T1000 (cell line): ENCODE results near the gene CATSPERD.
"Not testable (repeated sequence)": the region's sequence is repeated elsewhere in the genome, so short reads cannot be mapped to it uniquely, and the experiment has no call there.

Experiments
- DNase-seq: peaks from one replicate; lab custom pipeline; 2025; ENCODE audit warnings: mixed read lengths; lab: John Stamatoyannopoulos, UW

Gene CATSPERD

GRCh38 chr19:5698635-5699422, 21.6 kb upstream of the CATSPERD start:
- no peak for DNase-seq

DNA sequence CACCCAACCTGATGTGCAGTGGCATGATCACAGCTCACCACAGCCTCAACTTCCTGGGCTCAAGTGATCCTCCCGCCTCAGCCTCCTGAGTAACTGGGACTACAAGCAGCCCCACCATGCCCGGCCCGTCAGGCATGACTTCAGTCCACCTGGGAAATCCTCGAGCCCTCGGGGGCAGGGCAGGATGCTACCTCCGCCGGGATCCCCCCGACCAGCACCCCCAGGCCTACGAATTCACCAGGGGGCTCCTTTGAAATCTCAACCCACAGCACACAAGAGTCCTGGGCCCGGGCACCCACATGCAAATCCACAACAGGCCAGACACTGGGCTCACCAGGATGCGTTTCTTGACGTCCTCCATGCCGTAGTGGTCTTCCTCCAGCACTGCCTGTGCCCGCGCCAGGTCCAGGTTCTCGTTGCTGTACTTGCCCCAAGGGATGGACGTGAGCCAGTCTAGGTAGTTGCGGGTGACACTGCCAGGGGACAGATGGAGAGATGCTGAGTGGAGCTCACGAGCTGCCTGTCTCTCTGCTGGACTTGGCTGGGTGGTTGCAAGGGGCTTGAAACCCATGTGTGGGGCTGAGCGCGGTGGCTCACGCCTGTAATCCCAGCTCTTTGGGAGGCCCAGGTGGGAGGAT, 19.9 kb upstream of the CATSPERD start:
- DNase-seq = no peak

- DNase-seq = not testable (repeated sequence)
Observed at GRCh38 chr19:5702053-5702410, 18.4 kb upstream of the CATSPERD start.

- no peak for DNase-seq
Observed at GRCh38 chr19:5703819-5704818, 16.3 kb upstream of the CATSPERD start.

DNA sequence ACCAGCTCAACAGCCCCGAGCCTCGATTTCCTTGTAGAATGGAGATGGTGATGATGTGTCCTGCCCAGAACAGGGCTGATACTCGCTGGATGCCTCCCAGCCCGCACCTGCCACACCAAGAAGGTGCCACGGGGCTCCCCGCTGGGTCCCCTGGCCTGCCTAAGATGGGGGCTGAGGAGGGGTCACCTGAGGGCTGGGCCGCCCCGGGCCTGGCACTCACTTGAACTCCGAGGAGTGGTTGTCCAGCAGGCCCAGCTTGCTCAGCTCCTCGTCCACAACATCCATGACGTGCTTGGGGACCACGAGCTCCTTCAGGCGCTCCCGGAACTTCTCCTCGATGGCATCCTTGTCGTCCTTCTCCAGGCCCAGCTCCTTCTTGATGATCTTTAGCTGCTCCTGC, 14.9 kb upstream of the CATSPERD start:
- no peak for DNase-seq

- no peak for DNase-seq
Observed at GRCh38 chr19:5706876-5707573, 13.4 kb upstream of the CATSPERD start.

DNA sequence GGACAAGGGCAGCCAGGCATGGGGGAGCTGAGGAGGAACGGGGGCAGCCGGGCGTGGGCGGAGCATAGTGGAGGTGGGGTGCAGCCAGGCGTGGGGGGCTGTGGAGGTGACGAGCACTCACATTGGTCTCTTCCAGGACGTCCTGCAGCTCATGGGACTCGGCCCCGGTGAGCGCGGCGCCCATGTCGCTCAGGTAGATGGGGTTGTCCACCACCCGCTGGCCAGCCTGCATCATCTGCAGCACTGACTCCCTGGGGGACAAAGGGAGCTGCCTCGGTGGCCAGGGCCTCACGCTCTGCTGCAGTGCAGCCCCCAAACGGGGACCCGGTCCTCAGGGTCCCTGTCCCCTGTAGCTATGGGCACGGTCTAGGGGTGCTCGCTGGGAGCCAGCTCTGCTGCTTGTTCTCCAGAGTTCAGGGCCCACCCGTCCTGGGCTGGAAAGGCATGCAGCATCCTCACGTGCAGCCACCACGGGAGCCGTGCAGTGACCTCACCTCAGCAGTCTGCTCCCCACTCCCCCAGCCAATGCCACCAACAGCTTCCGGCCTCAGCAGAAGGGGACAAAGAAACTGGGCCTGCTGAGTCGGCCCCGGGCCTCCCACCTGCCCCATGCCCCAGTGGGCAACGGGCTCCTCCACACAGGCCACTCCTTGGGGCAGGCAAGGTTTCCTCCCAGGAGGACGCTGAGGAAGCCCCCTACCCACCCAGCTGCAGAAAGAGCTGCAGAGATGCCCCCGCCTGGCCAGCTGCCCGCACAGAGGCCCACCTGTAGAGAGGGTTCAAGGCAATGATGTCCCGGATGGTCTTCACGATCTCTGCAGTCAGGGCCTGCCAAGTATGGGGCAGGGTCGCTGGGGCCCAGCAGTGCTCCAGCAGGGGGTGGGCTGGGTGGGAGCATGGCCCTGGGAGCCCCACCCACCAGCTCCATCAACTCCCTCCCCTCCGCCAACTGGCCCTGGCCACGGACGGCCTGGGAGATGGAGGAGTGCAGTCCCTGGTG, 12.6 kb upstream of the CATSPERD start:
- DNase-seq = no peak

- no peak for DNase-seq
Observed at GRCh38 chr19:5711025-5711424, 9.4 kb upstream of the CATSPERD start.

- DNase-seq = no peak
Observed at GRCh38 chr19:5711713-5712161, 8.7 kb upstream of the CATSPERD start.

DNA sequence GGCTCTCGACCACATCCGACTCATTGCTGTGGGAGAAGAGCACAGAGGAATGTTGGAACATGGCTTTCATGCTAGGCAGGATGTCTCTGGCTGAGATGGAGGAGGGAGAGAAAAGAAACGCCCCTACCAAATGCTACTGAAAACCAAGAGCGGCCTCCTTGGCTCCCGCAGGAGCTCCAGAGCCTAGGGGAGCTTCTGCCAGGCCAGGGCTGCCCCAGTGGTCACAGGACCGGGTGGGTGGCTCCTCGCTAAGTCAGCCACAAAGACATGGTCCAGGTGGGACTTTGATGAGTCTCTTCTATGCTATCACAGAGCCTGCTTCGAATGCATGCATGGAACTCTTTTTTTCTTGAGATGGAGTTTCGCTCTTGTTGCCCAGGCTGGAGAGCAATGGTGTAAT, 7.2 kb upstream of the CATSPERD start:
- no peak for DNase-seq

GRCh38 chr19:5714816-5715215, 5.6 kb upstream of the CATSPERD start:
- no peak for DNase-seq

GRCh38 chr19:5717215-5717935, 3.1 kb upstream of the CATSPERD start:
- DNase-seq = no peak

- DNase-seq = no peak
Observed at GRCh38 chr19:5718037-5718578, 2.3 kb upstream of the CATSPERD start.

GRCh38 chr19:5718579-5719273, 1.7 kb upstream of the CATSPERD start:
- no peak for DNase-seq

DNA sequence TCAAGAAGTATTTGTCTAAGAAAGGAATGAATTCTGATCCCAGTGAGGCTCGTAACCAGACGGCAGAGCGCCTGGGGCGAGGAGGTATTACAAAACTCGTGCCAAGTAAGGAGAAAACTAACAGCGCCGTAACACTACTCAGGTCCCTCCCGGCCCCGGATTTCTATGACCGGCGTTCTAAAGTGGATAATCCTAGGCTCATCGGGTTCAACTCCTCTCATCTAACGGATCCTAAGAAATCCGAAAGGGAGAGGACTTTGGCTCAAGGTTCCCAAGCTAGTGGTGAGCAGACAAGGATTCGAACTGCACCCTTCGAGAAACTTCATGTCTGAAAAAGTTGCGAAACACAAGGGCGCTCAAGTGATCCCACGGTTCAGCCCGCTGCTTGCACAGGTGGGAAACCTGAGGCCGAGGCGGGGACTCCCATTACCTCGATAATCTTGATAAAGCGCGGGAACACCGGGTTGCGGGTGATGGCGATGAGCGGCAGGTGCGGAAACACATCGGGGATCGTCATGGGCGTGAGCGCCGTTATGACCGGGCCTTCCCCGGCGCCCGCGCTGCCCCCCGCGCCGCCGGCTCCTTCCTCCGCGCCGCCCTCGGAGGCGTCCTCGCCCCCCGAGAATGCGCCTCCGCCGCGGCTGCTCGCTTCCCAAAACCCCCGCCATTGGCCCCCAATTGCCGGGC, 1.0 kb upstream of the CATSPERD start:
- DNase-seq = no peak

DNA sequence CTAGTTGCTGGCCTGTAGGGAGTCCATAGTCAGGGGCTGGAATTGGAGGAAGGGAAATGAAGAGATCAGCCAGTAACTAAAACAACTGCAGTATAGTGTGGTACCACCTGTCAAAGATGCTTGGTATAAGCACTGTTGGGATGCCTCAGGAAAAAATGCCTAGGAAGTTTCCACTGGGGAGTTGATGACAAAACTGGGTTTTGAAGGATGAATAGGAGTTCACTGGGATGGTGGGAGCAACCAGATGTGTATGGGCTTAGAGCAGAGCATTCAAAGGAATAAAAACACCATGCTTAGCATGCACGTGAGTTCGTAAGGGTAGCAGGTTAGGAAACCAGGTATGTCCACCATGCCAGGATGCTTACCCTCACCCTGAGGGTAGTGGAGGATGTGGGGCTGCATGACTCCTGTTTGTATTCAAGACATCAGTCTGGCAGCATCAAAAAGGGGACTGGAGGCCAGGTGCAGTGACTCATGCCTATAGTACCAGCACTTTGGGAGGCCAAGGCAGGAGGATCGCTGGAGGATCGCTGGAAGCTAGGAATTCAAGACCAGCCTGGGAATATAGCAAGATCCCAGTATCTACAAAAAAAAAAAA, 7.1 kb downstream of the CATSPERD start:
- no peak for DNase-seq

DNA sequence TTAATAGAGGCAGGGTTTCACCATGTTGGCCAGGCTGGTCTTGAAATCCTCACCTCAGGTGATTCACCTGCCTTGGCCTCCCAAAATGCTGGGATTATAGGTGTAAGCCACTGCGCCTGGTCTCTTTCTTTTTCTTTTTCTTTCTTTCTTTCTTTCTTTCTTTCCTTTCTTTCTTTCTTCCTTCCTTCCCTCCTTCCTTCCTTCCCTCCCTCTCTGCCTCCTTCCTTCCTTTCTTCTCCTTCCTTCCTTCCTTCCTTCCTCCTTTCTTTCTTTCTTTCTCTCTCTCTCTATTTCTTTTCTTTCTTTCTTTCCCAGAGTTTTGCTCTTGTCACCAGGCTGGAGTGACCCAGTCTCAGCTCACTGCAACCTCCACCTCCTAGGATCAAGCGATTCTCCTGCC, 12.7 kb downstream of the CATSPERD start:
- DNase-seq = not testable (repeated sequence)

DNA sequence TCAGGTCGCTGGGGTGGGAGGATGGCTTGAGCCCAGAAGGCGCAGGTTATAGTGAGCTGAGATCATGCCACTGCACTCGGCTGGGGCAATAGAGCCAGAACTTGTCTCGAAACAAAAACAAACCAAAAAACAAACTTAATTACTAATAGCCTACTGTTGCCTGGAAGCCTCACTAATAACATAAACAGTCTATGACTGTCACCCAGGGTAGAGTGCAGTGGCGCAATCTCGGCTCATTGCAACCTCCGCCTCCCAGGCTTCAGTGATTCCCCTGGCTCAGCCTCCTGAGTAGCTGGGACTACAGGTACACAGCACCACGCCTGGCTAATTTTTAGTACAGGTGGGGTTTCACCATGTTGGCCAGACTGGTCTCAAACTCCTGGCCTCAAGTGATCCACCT, 18.0 kb downstream of the CATSPERD start:
- DNase-seq = no peak
